Gastroesophageal sphincter (tissue), 4 donors: ENCODE measurements around the gene CNFN. TPM values are rescaled to one million over a fixed set of nuclear protein-coding genes. Genes with fewer than 3 reads are reported as not detected.

ENCODE experiments used
- ATAC-seq: fragments of 150-250 bp; one replicate; pipeline ENCODE4 v1.9.1; 2016; ENCODE audit warnings: mild to moderate bottlenecking, moderate library complexity
- H3K27ac ChIP-seq, 4 donors: fragments of 200-600 bp; sonication (generic) in 3 of 4; 1 replicate in 3 of 4; 2 replicates in 1 of 4; pipeline ENCODE4 v1.5.1; 2016 to 2019
- H3K27me3 ChIP-seq: fragments of 200-600 bp; sonication (generic); one replicate; pipeline ENCODE4 v1.5.1; 2019
- H3K36me3 ChIP-seq, 2 donors: fragments of 200-600 bp; sonication (generic); one replicate each; pipeline ENCODE4 v1.5.1; 2019; ENCODE audit warnings: control low read depth in 1 of 2
- H3K4me1 ChIP-seq, 3 donors: fragments of 200-600 bp; sonication (generic); 1 replicate in 2 of 3; 2 replicates in 1 of 3; pipeline ENCODE4 v1.5.1; 2016 to 2019; ENCODE audit warnings: control low read depth in 2 of 3
- H3K4me3 ChIP-seq, 2 donors: fragments of 200-600 bp; sonication (generic); one replicate each; pipeline ENCODE4 v1.5.1; 2019; ENCODE audit warnings: mild to moderate bottlenecking in 1 of 2, moderate library complexity in 1 of 2
- H3K9me3 ChIP-seq, 3 donors: fragments of 200-600 bp; sonication (generic); one replicate each; pipeline ENCODE4 v1.5.1; 2017 to 2019; ENCODE audit warnings: control low read depth in 2 of 3
- CTCF ChIP-seq, 4 experiments: fragments of 200-600 bp in 2 of 4; fragments of 450-650 bp in 2 of 4; sonication (generic) in 1 of 4; IDR thresholded peaks; one replicate each; pipeline ENCODE4 v1.5.1; 2017 to 2019; ENCODE audit warnings: antibody characterized with exemption in 4 of 4, mild to moderate bottlenecking in 2 of 4, moderate library complexity in 2 of 4
- EP300 ChIP-seq: sonication (generic); formaldehyde crosslinking; IDR thresholded peaks from one replicate; pipeline ENCODE4 v1.6.1; 2017; ENCODE audit warnings: antibody characterized with exemption, mild to moderate bottlenecking
- POLR2A ChIP-seq, 2 donors: fragments of 450-650 bp; IDR thresholded peaks; one replicate each; pipeline ENCODE4 v1.6.1; 2017; ENCODE audit warnings: antibody characterized with exemption in 2 of 2, mild to moderate bottlenecking in 2 of 2, moderate library complexity in 1 of 2
- POLR2AphosphoS5 ChIP-seq: sonication (generic); formaldehyde crosslinking; IDR thresholded peaks from one replicate; pipeline ENCODE4 v1.6.1; 2017; ENCODE audit warnings: antibody characterized with exemption
- WGBS, 2 donors: methylation state at CpG; one replicate each; pipeline ENCODE4 v1.1.5; 2018; ENCODE audit warnings: low coverage in 1 of 2; 5-methylcytosine and 5-hydroxymethylcytosine counted together
- total RNA-seq, 4 donors: library from RNA; depleted of rRNA; stranded (reverse); fragments of >200 nt; gene quantifications; one replicate each; pipeline ENCODE4 v1.1.0, GENCODE V29; 2016

CNFN gene
- total RNA-seq, 4 donors from 2014 or later: 1.7 to 17.5 TPM; not detected in 2

DNA sequence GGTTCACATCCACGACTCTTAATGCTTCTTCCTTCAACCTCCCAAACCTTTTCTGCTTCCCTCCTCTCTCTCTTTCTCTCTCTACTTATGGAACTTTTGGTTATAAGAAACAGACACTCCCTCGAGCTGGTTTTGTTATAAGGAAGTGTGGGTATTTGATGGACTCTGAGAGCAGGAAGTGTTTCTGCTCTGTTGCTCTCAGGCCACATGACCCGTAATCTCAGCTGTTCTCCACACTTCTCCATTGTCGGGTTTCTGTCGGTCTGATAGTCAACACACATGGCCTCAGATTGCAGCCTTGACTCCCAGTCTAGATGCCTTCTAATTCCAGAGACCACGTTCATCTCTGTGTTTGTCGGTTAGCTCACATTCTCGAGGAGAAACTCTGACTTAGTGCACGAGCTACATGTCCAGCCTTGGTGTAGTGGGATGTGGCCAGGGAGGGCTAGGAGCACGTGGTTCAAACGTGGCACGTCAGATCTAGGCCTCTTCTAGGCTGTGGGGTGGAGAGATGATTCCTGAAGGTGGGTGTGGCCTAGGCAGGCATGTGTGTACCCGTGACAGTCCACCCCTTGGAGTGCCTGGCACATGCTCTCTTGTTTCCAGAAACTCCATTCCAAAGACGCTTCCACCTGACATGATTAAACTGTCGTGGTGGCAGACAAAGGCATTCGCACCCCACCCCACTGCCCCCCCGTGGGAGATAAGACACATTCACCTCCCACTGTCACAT lies 26.3 kb downstream of the CNFN start:
- H3K36me3 ChIP-seq: peaks cover 0 to 67% of the 10 kb centered on the region in 2 donors
- no peak for TF ChIP-seq CTCF (IDR thresholded peaks at IDR 0.05)
- no peak for TF ChIP-seq POLR2AphosphoS5
- no peak for TF ChIP-seq EP300
- TF ChIP-seq POLR2A (IDR thresholded peaks at IDR 0.05): no peak

DNA sequence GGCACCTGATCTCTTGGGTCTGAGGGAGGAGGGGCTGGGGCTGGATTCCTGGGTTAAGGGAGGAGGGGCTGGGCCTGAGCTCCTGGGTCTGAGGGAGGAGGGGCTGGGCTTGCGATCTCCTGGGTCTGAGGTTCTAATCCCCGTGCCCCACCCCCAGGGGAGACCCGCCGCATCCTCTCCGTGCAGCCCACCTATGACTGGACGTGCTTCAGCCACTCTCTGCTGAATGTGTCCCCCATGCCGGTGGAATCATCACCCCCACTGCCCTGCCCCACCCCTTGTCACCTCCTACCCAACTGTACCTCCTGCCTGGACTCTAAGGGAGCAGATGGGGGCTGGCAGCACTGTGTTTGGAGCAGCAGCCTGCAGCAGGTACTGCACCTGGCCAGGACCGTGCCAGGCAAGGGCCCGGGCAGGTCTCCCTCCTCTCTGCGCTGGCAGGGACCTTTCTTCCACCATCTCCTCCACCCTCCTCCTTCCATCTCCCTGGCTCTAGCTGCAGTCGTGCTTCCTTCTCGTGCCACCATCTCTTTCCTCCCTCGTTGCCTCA lies 27.1 kb downstream of the CNFN start:
- Histone ChIP-seq H3K36me3 (peaks cover 0 to 69% of the 10 kb centered on the region in 2 donors), H3K27ac (no peak overlapping the region)

More for the DNA sequence above, 26.3 kb downstream of the CNFN start:
- ATAC-seq: no peak
- no peak overlapping the region for H3K4me3 ChIP-seq
- H3K4me1 ChIP-seq: peaks cover 0 to 27% (median 6%) of the 10 kb centered on the region in 3 donors
- no peak overlapping the region for H3K27ac ChIP-seq
- H3K27me3 ChIP-seq: no peaks in the 10 kb centered on the region
- WGBS, 2 donors: 78 to 92% methylated on average over 8 to 12 of the region's 17 CpGs
- H3K9me3 ChIP-seq: no peaks in the 10 kb centered on the region

DNA sequence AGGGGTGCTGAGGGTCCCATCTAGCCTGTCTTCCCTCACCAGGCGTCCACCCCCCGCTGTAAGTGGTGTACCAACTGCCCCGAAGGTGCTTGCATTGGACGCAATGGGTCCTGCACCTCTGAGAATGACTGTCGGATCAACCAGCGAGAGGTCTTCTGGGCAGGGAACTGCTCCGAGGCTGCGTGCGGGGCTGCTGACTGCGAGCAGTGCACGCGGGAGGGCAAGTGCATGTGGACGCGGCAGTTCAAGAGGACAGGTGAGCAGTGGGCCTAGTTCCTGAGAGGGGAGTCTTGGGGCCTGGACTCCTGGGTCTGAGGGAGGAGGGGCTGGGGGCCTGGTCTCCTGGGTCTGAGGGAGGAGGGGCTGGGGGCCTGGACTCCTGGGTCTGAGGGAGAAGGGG lies 27.8 kb downstream of the CNFN start:
- Histone ChIP-seq H3K27ac (no peak overlapping the region), H3K27me3 (no peaks in the 10 kb centered on the region), H3K4me3 (no peak overlapping the region), H3K36me3 (peaks cover 0 to 75% of the 10 kb centered on the region in 2 donors), H3K4me1 (peaks cover 0 to 27% (median 6%) of the 10 kb centered on the region in 3 donors), H3K9me3 (no peaks in the 10 kb centered on the region)
- ATAC-seq: no peak
- 90 to 100% methylated on average over 2 to 3 of the region's 14 CpGs for WGBS, 2 donors
- TF ChIP-seq EP300 (no peak), POLR2A (IDR thresholded peaks at IDR 0.05) (no peak), CTCF (IDR thresholded peaks at IDR 0.05) (no peak), POLR2AphosphoS5 (no peak)

More for the DNA sequence above, 27.1 kb downstream of the CNFN start:
- Histone ChIP-seq H3K27me3 (no peaks in the 10 kb centered on the region), H3K4me1 (peaks cover 0 to 27% (median 6%) of the 10 kb centered on the region in 3 donors), H3K4me3 (no peak overlapping the region), H3K9me3 (no peaks in the 10 kb centered on the region)
- 89 to 91% methylated on average over 4 to 7 of the region's 13 CpGs for WGBS, 2 donors
- no peak for ATAC-seq
- TF ChIP-seq CTCF (IDR thresholded peaks at IDR 0.05): no peak
- no peak for TF ChIP-seq EP300
- TF ChIP-seq POLR2A (IDR thresholded peaks at IDR 0.05): no peak
- no peak for TF ChIP-seq POLR2AphosphoS5

DNA sequence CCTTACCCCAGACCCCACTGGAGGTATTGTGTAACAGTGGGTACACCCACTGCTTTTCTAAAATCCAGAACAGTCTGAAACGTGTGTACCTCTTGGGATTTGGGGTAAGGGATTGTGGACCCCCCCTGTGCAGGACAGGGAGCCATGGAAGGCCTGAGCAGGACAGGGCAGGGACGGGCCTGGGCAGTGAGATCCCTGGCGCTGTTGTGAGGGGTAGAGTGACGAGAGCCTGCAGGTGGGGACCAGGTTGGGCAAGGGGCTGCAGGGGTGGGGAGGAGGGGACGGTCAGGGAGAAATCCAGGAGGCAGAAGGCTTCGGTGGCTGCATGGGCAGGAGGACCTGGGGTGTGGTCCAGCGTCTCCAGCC lies 28.6 kb downstream of the CNFN start:
- Histone ChIP-seq H3K27me3 (no peaks in the 10 kb centered on the region), H3K4me3 (no peak overlapping the region), H3K27ac (no peak overlapping the region), H3K9me3 (no peaks in the 10 kb centered on the region), H3K4me1 (peaks cover 0 to 21% (median 4%) of the 10 kb centered on the region in 3 donors), H3K36me3 (peaks cover 0 to 82% of the 10 kb centered on the region in 2 donors)
- no peak for TF ChIP-seq CTCF (IDR thresholded peaks at IDR 0.05)
- no peak for TF ChIP-seq EP300
- no peak for TF ChIP-seq POLR2A (IDR thresholded peaks at IDR 0.05)
- no peak for TF ChIP-seq POLR2AphosphoS5
- WGBS, 2 donors: 78 to 100% methylated on average over 2 of the region's 7 CpGs
- no peak for ATAC-seq
